ENCODE results near the gene SULT1A4. TPM values are rescaled to one million over a fixed set of nuclear protein-coding genes. Genes with fewer than 3 reads are reported as not detected.
"Not testable (repeated sequence)": the region's sequence is repeated elsewhere in the genome, so short reads cannot be mapped to it uniquely, and the experiment has no call there.

The SULT1A4 gene
- total RNA-seq (2014; rRNA removed): 0.17 TPM in 1 of 2 replicates, not detected in the other
- 0.62 TPM for polyA plus RNA-seq (2012)

DNA sequence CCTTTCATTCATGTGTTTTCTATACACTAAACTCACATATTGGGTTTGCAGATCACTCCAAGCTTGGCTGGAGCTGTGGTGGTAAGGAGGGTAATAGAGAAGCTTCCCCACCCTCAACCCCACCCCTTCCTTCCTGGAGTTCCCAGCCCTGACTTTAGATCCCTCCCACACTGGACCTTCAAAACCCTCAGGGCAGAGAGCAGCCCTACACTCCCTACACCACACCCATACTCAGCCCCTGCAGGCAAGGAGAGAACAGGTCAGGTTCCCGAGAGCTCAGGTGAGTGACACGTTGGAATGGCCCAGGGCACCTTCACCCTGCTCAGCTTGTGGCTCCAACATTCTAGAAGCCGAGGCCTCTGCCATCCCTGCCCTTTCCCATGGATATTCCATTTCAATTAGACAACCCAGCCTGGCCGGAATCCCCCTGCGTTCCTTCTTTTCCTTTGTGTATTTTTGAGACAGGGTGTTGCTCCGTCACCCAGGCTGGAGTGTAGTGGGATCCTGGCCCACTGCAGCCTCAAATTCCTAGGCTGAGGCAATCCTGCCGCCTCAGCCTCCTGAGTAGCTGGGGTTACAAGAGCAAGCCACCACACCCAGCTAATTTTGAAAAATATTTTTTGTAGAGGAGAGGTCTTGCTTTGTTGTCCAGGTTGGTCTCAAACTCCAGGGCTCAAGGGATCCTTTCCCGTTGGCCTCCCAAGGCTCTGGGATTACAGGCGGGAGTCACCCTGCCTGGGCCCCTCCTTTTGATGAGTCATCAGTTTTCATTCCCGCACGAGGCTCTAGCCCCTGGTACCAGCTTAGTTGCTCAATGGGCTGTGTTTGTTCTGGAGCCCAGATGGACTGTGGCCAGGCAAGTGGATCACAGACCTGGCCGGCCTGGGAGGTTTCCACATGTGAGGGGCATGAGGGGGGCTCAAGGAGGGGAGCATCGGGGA is at the start of gene SULT1A4:
Gene SULT1A4 (plus strand): TSS at position 208 of the 941 bp plus-strand sequence. CDS start 1,473 bp downstream, outside the sequence.
- DNase-seq (ENCODE audit: low read depth): not testable (repeated sequence)

DNA sequence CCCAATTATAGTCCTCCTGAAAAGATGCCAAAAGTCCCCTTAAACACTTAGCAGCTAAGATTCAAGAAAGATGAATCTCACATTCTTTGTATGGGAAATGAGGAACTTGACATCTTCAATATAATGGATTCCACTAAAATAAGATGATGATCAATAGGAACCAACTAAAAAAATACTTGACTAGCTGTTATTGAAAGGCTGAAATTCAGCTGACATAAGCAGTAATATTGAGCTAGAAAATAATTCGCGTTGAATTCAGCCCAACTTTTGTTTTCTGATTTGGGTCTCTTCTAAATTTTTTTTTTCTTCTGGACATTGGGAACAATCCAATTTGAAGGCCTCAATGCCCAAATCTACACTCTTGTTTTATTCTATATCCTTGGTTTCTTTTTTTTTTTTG is 36.1 kb upstream of the SULT1A4 start:
- DNase-seq (ENCODE audit: low read depth): not testable (repeated sequence)

DNA sequence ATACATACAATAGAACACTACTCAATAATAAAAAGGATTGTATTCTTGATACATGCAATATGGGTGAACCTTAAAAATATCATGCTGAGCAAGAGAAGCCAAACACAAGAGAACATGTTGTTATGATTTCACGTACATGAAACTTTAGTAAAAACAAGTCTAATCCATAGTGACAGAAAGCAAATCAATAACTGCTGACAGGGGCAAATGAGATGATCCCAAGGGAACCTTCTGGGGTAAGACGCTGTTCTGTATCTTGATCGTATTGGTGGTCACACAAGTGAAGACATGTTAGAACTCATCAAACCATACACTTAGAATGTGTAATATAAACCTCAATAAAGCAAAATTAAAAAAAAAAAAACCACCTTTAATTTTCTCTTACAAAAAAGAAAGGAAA is 34.3 kb upstream of the SULT1A4 start:
- DNase-seq (ENCODE audit: low read depth): not testable (repeated sequence)

GRCh38 chr16:29453754-29454153 is 6.0 kb upstream of the SULT1A4 start:
- DNase-seq (ENCODE audit: low read depth): not testable (repeated sequence)

- not testable (repeated sequence) for DNase-seq (ENCODE audit: low read depth)
Measured at GRCh38 chr16:29454269-29454668, 5.4 kb upstream of the SULT1A4 start, which contains the start of the genes BOLA2 and SLX1B. TSS of gene BOLA2 (minus strand) at chr16:29454351. CDS start at chr16:29454253, 98 bp downstream. TSS of gene SLX1B (plus strand) at chr16:29454533.

DNA sequence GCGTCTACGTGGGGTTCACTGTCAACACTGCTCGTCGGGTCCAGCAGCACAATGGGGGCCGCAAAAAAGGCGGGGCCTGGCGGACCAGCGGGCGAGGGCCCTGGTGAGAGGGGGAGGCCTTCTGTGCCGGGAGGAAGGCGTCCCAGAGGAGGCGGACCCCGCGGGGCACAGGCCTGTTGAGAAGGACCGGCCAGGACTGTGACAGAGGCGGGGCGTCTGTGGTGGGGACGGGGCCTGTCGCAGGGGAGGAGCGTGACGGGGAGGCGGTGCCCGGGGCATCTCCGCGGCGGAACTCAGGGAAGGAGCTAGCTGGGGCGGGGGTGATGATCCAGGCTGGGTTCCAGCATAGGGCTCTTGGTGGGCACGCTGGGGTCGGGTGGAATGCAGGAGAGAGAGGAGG is 4.9 kb upstream of the SULT1A4 start:
- not testable (repeated sequence) for DNase-seq (ENCODE audit: low read depth)

- not testable (repeated sequence) for DNase-seq (ENCODE audit: low read depth)
Measured at GRCh38 chr16:29457660-29458059, 2.1 kb upstream of the SULT1A4 start.

GRCh38 chr16:29460647-29461030 is 926 bp downstream of the SULT1A4 start:
- not testable (repeated sequence) for DNase-seq (ENCODE audit: low read depth)

GRCh38 chr16:29465985-29466824 is 6.5 kb downstream of the SULT1A4 start:
- DNase-seq (ENCODE audit: low read depth): not testable (repeated sequence)

DNA sequence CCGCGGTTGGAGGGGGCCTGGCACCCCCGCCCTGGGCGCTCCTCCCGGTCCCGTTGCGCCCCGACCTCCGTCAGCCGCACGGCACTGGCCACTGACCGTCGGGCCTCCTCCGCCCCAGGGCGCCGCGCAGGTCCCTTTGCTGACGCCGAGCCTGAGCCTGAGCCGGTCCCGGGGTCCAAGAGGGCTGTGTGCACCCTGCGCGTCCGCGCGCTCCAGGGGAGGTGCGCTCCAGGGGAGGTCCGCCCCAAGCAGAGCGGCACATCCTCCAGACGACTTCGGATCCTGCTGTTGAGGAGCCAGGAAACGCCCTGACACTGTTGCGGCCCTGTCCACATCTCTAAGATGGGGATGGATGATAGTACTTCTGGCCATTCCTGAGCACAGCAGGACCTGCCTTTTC is 7.2 kb downstream of the SULT1A4 start:
- DNase-seq (ENCODE audit: low read depth): not testable (repeated sequence)

GRCh38 chr16:29467654-29468366 is 8.1 kb downstream of the SULT1A4 start:
- DNase-seq (ENCODE audit: low read depth): not testable (repeated sequence)

DNA sequence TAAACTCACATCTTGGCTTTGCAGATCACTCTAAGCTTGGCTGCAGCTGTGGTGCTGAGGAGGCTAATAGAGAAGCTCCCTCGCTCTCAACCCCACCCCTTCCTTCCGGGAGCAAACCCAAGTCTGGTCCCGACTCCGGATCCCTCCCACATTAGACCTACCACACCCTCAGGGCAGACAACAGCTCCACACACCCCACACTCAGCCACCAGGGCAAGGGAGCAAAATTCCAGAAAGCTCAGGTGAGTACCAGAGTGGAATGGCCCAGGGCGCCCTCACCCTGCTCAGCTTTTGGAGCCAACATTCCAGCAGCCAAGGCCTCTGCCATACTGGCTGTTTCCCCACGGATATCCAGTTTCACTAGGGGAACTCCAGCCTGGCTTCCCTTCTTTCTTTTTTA is 9.9 kb downstream of the SULT1A4 start:
- not testable (repeated sequence) for DNase-seq (ENCODE audit: low read depth)

DNA sequence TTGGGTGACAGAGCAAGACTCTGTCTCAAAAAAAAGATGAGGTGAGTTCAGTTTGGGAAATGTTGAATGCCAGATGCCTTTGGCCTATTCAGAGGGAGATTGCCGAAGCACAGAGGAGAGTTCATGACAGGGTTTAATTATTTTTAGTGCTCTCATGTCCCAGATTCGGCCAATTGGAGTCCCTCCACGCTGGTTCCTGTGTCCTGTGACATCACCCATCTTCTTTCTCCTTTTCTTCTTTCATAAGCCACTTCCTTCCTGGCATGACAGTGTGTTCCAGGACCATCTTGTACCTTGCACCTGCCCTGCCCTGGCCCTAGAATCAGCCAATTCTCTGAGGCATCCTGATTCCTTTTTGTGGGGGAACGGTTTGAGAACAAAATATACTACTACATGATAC is 12.4 kb downstream of the SULT1A4 start:
- DNase-seq (ENCODE audit: low read depth): not testable (repeated sequence)

DNA sequence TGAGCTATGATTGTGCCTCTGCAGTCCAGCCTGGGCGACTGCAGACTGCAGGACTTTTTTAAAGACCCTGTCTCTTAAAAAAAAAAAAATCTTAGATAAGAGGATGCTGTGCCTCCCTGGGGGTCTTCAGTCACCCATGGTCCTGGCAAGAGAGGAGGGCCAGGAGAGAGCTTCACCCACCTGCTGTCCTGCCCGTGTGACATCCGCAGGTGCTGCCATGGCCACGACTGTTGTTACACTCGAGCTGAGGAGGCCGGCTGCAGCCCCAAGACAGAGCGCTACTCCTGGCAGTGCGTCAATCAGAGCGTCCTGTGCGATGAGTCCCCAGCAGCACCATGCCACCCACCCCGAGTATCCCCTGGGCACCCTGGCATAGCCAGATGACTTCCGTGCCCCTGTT is 22.6 kb downstream of the SULT1A4 start:
- not testable (repeated sequence) for DNase-seq (ENCODE audit: low read depth)

DNA sequence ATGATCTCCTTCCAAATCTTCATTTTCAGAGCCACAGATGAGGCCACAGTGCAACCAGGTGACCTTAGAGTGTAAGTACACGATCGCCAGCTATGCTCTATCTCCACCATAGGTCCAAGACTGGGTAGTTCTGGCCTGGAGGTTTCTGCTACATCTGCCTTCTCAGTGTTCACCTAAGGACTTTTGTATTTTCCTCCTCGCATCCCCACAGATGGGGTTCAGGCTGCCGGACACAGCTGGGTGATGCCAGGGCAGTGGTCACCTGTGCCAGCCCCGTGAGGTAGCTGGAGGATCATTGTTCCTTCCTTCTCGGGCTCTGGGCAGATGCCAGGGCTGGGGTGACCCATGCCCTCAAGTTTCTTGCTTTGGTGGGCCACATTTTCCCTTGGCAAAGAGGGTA is 46.6 kb downstream of the SULT1A4 start, which contains the start of gene NPIPB12:
Gene NPIPB12 (minus strand): TSS at position 101 of the 400 bp plus-strand sequence.
- DNase-seq (ENCODE audit: low read depth): not testable (repeated sequence)

Other genes starting within 250 kb of the SULT1A4 start
- 0.29 and 0.32 TPM in 2 replicates for gene NPIPB11, start 53.2 kb upstream of the SULT1A4 start, total RNA-seq (2014; rRNA removed)
- gene BOLA2, start 5.6 kb upstream of the SULT1A4 start, total RNA-seq (2014; rRNA removed): 15.6 and 16.4 TPM in 2 replicates
- gene SLX1B, start 5.4 kb upstream of the SULT1A4 start, total RNA-seq (2014; rRNA removed): 35.2 and 49.4 TPM in 2 replicates
- gene NPIPB12, start 46.5 kb downstream of the SULT1A4 start, total RNA-seq (2014; rRNA removed): 5.8 and 6.9 TPM in 2 replicates
- not detected in 2 replicates for gene SPN, start 203.3 kb downstream of the SULT1A4 start, total RNA-seq (2014; rRNA removed)
- gene QPRT, start 219.3 kb downstream of the SULT1A4 start, total RNA-seq (2014; rRNA removed): 1.1 and 1.7 TPM in 2 replicates